Cerebellar cortex (tissue), 1 donor: Measurements from ENCODE around the gene GCLC.
A peak's percentile ranks its signal among the peaks of the same experiment; 100 is the strongest.
"Not testable (repeated sequence)": the region's sequence is repeated elsewhere in the genome, so short reads cannot be mapped to it uniquely, and the experiment has no call there.

Experiments used
- DNase-seq: peaks from one replicate; pipeline ENCODE4 v3.0.0-alpha.2; 2015; ENCODE audit warnings: low spot score

GCLC gene

GRCh38 chr6:53544470-53545308 lies at the start of gene GCLC:
Gene GCLC (minus strand): TSS chr6:53545101. CDS start chr6:53544645, 456 bp downstream.
- DNase-seq, result peak; percentile 93

GRCh38 chr6:53594596-53594995 lies 49.7 kb upstream of the GCLC start:
- DNase-seq, result no peak

GRCh38 chr6:53593001-53593488 lies 48.1 kb upstream of the GCLC start:
- DNase-seq, result no peak

- DNase-seq, result no peak
These were observed 47.0 kb upstream of the GCLC start for GRCh38 chr6:53591873-53592272.

GRCh38 chr6:53588816-53589509 lies 44.1 kb upstream of the GCLC start:
- no peak for DNase-seq

GRCh38 chr6:53587291-53587690 lies 42.4 kb upstream of the GCLC start:
- DNase-seq, result no peak

GRCh38 chr6:53585208-53585900 lies 40.5 kb upstream of the GCLC start:
- DNase-seq, result no peak

- no peak for DNase-seq
These were observed 39.8 kb upstream of the GCLC start for GRCh38 chr6:53584726-53585125.

GRCh38 chr6:53583451-53583850 lies 38.5 kb upstream of the GCLC start:
- DNase-seq, result no peak

- DNase-seq, result no peak
These were observed 38.1 kb upstream of the GCLC start for GRCh38 chr6:53582963-53583362.

- no peak for DNase-seq
These were observed 37.0 kb upstream of the GCLC start for GRCh38 chr6:53581856-53582255.

GRCh38 chr6:53581173-53581773 lies 36.4 kb upstream of the GCLC start:
- DNase-seq, result no peak

- no peak for DNase-seq
These were observed 34.4 kb upstream of the GCLC start for GRCh38 chr6:53579338-53579737.

GRCh38 chr6:53578371-53578770 lies 33.5 kb upstream of the GCLC start:
- no peak for DNase-seq

- no peak for DNase-seq
These were observed 28.4 kb upstream of the GCLC start for GRCh38 chr6:53573299-53573698.

GRCh38 chr6:53572379-53572778 lies 27.5 kb upstream of the GCLC start:
- not testable (repeated sequence) for DNase-seq

- no peak for DNase-seq
These were observed 24.1 kb upstream of the GCLC start for GRCh38 chr6:53568776-53569616.

- no peak for DNase-seq
These were observed 22.8 kb upstream of the GCLC start for GRCh38 chr6:53567701-53568100.

GRCh38 chr6:53566755-53567154 lies 21.9 kb upstream of the GCLC start:
- DNase-seq, result no peak

- no peak for DNase-seq
These were observed 21.0 kb upstream of the GCLC start for GRCh38 chr6:53565886-53566285.

GRCh38 chr6:53564401-53565065 lies 19.6 kb upstream of the GCLC start:
- no peak for DNase-seq
